ENCODE data around the gene TRIM45. TPM values are rescaled to one million over a fixed set of nuclear protein-coding genes. Genes with fewer than 3 reads are reported as not detected.

The TRIM45 gene
- total RNA-seq, 1 donor from 2014 or later = 5.6 TPM

GRCh38 chr1:117061986-117062415 is 59.5 kb downstream of the TRIM45 start:
- peaks cover 19% of the 10 kb centered on the region for H3K4me1 ChIP-seq
- no peaks in the 10 kb centered on the region for H3K9me3 ChIP-seq
- no peak for DNase-seq (ENCODE audit: extremely low spot score in 2 of 2)
- intact Hi-C loops (cut with DNase I) = loop anchor here (10.0 kb wide), 1 partner anchor 223 kb away; no protein-coding TSS in a partner anchor
- no peak overlapping the region for H3K27ac ChIP-seq
- H3K27me3 ChIP-seq = no peaks in the 10 kb centered on the region
- H3K36me3 ChIP-seq = no peaks in the 10 kb centered on the region
- H3K4me3 ChIP-seq = no peak overlapping the region
- TF ChIP-seq POLR2AphosphoS5 (IDR thresholded peaks at IDR 0.05; ENCODE audit: insufficient read depth in 1 of 2, low read depth in 1 of 2) = no peak

MicroRNAs encoded within 50 kb of the gene (microRNA counts, 767-probe panel; counts per million panel counts)
- 238 to 261 counts per million in 2 donors for microRNA hsa-miR-942

Small RNA genes lying within 50 kb of the gene (microRNA-seq; reads per million reads assigned to microRNA genes)
- gene MIR942 (ENCODE audit: borderline number of aligned reads, borderline replicate concordance) = 15.8 reads per million, percentile 27 among the genes with 10 or more reads in this experiment

Small RNA genes lying within 50 kb of the gene (small RNA-seq; reads per million reads assigned to genes)
- gene MIR942 = not detected

Other genes starting within 250 kb of the TRIM45 start
- gene PTGFRN, start 211.8 kb downstream of the TRIM45 start, total RNA-seq = 52.8 TPM
- gene CD101, start 120.0 kb downstream of the TRIM45 start, total RNA-seq = 3.9 TPM
- 7.6 TPM for gene TTF2, start 61.4 kb downstream of the TRIM45 start, total RNA-seq
- gene VTCN1, start 89.2 kb upstream of the TRIM45 start, total RNA-seq = not detected
- 30.7 TPM for gene MAN1A2, start 245.7 kb upstream of the TRIM45 start, total RNA-seq